ENCODE results near the gene CSK.

CSK gene

DNA sequence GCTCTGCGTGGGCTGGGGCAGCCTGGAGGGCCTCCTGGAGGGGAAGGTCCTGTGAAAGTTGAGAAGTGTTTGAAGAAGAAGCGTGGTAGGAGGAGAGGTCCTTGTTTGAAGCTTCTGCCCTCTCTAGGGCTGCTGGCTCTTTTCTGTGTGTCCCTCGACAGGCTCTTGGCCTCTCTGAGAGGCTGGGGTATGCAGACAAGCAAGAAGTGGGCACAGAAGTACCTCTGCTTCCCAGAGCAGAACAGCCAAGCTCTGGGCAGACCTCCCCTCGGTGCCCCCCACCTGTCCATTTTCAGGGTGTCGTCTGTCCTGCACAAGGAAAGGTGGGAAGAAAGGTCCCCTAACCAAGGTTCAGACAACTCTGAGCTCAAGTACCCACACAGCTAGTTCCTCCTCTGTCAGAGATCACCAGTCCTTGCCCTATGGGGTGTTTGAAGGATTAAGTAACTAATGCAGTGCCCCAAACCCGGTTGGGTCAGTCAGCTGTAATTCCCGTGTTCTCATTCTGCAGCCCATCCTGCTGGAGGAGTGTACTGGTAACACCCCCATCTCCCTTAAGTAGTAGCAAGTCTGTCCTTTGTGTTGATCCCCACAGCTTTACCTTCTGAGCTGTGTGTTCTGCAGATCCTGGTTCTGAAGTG is 6.3 kb downstream of the CSK start:
- no peak for DNase-seq

DNA sequence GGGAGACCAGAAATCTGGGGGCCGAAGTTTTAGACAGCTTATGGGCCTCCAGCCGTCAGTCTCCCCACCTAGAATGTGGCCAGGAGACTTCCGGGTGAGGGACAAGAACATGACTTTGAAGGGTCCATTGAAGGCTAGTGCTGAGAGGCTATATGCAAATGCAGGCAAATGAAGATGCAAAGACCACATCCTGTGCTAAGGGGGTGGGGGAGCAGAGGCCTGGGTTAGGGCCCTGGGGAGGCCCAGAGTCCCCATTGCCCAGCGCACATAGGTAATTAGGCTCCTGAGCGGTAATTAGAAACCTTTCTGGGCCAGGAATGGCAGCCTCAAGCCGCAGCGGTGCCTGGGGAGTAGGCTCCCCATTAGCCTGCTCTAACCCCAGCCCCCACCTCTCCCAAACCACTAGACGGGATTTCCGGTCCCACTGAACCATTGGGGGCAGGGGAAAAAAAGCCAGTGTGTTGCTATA is 6.8 kb downstream of the CSK start:
- DNase-seq: no peak

GRCh38 chr15:74789171-74789631 is 7.3 kb downstream of the CSK start:
- DNase-seq: no peak

GRCh38 chr15:74789741-74790079 is 7.8 kb downstream of the CSK start:
- no peak for DNase-seq

GRCh38 chr15:74790080-74790916 is 8.4 kb downstream of the CSK start:
- DNase-seq: no peak

DNA sequence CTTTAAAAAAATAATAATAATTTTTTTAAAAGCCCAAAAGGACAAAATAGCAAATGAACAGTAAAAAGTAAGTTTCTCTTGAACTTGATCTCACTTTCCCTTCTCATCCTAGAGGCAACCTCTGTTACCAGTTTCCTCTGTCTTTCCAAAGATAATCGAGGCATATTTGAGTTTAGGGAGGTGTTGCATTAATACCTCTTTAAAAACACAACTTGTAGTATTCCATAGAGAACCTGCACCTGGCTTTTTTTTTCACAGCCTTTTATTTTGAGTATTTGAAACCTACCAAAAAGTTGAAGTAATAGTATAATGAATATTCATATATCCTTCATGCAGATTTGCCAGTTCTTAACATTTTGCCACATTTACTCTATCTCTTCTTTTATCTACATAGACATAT is 9.1 kb downstream of the CSK start:
- no peak for DNase-seq

- DNase-seq: no peak
Observed at GRCh38 chr15:74791667-74792066, 9.8 kb downstream of the CSK start.

DNA sequence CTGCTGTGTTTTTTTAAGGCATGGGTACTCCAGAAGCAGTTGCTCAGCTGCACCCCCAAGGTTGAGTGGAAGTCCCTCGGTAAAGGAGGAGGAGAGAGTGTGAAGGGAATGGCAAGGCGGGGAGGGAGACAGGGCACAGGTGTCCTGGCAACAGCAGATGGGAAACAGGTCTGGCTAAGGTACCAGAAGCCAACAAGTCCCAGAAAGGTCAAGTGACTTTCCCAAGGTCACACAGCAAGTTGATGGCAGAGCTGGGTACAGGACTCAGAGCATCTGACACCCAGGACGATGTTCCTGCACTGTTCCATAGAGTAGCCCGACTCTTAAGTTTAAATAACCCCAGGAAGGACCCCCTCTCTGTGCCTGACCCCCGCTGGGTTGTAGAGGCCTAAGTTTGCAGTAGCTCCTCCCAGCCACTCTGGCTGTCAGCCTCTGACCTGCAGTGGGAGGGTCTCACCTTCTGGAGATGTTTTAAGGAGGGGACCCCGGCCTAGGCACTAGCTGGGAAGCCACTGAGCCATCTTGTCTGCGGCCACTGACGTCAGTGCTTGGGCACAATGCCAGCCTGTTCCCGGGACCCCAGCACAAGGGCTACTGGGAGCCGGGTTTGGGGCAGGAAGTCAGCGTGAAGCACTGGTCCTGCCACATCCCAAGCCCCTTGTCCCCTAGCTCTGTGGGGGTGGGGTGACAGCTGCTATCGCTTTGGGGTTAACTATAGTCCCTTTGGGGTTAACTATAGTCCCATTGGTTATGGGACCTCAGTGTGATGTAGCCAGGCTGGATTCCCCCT is 10.5 kb downstream of the CSK start:
- DNase-seq: no peak

GRCh38 chr15:74793135-74794028 is 11.5 kb downstream of the CSK start:
- DNase-seq: peak in 1 of 2 donors; percentile 51

DNA sequence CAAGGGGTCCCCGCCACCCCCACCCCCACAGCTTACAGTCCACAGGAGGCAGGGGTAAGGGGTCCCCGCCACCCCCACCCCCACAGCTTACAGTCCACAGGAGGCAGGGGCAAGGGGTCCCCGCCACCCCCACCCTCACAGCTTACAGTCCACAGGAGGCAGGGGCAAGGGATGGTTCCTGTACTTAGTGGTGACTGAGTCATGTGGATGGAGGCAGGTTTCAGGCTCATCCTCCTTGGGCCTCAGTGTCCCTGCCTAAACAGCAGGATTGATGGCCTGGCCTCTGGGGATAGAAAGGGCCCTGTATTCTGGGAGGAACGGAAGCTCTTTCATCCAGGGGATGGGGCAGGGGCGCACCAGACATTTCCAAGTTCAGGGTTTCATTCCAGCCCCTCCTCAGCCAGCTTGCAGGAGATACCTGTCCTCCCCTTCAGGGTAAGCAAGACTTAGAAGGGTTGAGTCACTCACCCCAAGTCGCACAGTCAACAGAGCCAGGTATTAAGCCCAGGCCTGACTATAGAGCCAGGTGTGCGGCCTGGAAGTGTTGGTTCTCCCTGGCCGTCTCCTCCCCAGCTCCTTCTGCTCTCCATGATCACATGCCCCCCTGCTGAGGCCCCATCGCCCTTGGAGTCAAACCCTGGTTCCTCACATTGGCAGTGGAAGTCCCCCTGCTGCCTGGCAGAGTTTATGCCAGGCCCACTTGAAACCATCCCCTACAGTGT is 12.5 kb downstream of the CSK start:
- no peak for DNase-seq

DNA sequence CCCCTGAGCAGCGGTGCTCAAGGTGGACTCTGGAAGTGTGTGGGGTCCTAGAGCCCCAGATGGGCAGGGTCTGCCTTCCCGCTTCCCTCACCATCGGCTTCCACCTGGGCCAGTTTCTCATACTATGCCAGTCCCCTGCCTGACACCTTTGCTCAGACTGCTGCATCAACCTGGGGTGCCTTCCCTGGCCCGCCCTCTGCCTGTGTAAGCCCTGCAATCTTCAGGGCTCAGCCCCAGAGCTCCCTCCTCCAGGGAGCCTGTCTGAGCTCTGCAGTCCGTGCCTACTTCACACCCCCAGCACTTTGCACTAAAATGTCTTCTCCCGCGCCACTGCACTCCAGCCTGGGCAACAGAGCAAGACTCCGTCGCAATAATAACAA is 13.1 kb downstream of the CSK start:
- no peak for DNase-seq

DNA sequence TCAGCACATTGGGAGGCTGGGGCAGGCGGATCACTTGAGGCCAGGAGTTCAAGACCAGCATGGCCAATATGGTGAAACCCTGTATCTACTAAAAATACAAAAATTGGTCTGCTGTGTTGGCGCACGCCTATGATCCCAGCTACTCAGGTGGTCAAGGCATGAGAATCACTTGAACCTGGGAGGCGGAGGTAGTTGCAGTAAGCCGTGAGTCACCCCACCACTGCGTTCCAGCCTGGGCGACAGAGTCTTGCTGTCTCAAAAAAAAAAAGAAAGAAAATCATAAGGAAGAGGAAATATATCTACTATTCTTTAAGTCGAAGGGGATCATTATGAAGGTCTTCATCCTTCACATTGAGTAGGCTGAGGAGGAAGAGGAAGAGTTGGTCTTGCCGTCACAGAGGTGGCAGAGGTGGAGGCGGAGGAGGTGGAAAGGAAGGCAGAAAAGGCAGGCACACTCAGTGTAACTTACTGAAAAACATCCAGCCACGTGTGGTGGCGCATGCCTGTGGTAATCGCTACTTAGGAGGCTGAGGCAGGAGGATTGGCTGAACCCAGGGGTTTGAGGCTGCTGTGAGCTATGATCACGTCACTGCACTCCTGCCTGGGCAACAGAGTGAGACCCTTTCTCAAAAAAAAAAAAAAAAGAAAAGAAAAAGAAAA is 14.2 kb downstream of the CSK start:
- no peak for DNase-seq

- DNase-seq: no peak
Observed at GRCh38 chr15:74798388-74799254, 16.7 kb downstream of the CSK start.

DNA sequence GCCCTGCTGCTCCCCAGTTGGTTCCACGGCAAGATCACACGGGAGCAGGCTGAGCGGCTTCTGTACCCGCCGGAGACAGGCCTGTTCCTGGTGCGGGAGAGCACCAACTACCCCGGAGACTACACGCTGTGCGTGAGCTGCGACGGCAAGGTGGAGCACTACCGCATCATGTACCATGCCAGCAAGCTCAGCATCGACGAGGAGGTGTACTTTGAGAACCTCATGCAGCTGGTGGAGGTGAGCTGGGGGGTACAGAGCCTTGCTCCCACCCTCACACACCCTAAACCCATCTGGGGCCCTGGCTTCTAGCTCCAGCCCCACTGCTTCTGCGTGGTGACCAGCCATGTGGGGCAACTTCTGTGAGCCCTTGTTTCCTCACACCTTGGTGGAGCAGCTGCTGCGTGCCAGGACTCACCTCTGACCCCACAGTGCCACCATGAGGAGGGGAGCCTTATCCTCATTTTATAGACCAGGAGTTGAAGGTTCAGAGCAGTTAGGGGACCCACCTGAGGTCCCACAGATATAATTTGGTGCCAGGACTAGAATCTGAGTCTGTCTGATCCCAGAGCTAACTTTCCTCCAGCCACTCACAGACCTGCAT is 17.5 kb downstream of the CSK start:
- no peak for DNase-seq

- DNase-seq: peak; percentile 84 to 85
Observed at GRCh38 chr15:74799856-74800558, 18.1 kb downstream of the CSK start.

DNA sequence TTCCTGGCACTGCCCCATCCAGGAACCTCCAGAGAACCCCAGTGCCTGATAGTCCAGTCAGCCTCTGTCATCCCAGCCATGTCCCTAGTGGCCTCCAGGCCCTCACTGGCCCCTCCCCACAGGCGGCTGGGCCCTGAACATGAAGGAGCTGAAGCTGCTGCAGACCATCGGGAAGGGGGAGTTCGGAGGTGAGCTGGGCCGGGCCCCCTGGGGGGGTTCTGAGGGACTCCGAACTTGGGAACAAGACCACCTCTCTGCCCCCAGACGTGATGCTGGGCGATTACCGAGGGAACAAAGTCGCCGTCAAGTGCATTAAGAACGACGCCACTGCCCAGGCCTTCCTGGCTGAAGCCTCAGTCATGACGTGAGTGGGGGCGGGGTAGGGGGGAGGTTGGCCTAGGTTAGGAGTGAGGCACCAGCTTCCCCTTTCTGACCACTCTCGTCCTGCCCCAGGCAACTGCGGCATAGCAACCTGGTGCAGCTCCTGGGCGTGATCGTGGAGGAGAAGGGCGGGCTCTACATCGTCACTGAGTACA is 18.7 kb downstream of the CSK start:
- no peak for DNase-seq

GRCh38 chr15:74801311-74801997 is 19.6 kb downstream of the CSK start:
- no peak for DNase-seq

GRCh38 chr15:74802290-74802689 is 20.4 kb downstream of the CSK start:
- DNase-seq: no peak
